Stomach smooth muscle (tissue), 2 donors: ENCODE data around the gene DOCK9.

Experiments
- H3K27ac ChIP-seq: one replicate; pipeline ENCODE4 v1.7.0; 2013; ENCODE audit warnings: mild to moderate bottlenecking, low read length, inconsistent platforms
- H3K27me3 ChIP-seq, 2 donors: one replicate each; pipeline ENCODE4 v1.7.0; 2013; ENCODE audit warnings: low read length in 2 of 2; ENCODE audit not compliant: insufficient read depth in 2 of 2, control insufficient read depth in 1 of 2
- H3K36me3 ChIP-seq, 2 donors: one replicate each; pipeline ENCODE4 v1.7.0; 2013; ENCODE audit warnings: low read length in 2 of 2; ENCODE audit not compliant: control insufficient read depth in 2 of 2, insufficient read depth in 2 of 2
- H3K4me1 ChIP-seq: one replicate; pipeline ENCODE4 v1.7.0; 2013; ENCODE audit warnings: low read length; ENCODE audit not compliant: control insufficient read depth, insufficient read depth
- H3K4me3 ChIP-seq, 2 donors: one replicate each; pipeline ENCODE4 v1.7.0; 2013; ENCODE audit warnings: low read length in 2 of 2
- H3K9ac ChIP-seq, 2 donors: one replicate each; pipeline ENCODE4 v1.7.0; 2013; ENCODE audit warnings: low read length in 2 of 2, mild to moderate bottlenecking in 1 of 2
- H3K9me3 ChIP-seq, 2 donors: one replicate each; pipeline ENCODE4 v1.7.0; 2013; ENCODE audit warnings: low read length in 2 of 2; ENCODE audit not compliant: control insufficient read depth in 2 of 2
- donor health status: healthy.
- donor health status: Pancreatic carcinoma.

Gene DOCK9

DNA sequence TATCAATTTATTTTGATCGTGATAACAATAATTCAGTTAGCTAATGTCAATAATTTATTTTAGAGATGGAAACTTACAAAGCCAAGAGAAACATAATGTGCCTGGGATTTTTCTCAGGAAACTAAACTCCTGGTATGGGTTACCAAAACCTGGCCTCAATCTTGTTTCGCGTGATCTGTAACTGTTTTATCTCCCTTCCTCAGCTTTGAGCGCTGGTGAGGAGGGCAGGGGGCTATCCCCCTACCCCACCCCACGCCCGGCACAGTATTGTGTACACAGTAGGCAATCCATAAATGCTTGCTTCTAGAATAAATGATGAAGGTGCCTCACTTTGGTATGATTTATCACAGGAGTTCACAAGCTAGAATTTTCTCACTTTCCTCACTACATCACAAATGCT lies 7.7 kb upstream of the DOCK9 start:
- H3K27ac ChIP-seq = no peak overlapping the region
- no peaks in the 10 kb centered on the region for H3K27me3 ChIP-seq
- no peaks in the 10 kb centered on the region for H3K9me3 ChIP-seq
- H3K9ac ChIP-seq = no peak overlapping the region
- H3K4me1 ChIP-seq = peaks cover 13% of the 10 kb centered on the region
- no peaks in the 10 kb centered on the region for H3K36me3 ChIP-seq
- H3K4me3 ChIP-seq = no peak overlapping the region

DNA sequence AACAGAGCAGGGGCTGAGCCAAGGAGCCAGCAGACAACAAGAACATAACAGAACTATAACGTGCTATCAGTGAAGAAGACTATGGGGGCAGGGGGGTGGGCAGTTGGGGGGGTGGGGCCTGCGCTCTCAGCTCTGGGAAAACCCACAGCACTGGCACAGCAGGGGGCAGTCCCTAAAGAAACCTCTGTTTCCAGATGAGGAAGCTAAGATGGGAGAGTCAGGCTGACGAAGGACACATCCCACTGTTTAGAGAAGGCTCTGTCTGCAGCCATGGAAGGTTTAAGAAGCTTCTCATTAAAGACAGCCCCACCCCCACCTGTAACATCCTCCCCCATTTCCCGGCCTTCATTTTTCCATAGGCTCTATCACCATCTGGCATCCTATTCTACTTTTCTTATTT lies 7.1 kb upstream of the DOCK9 start:
- Histone ChIP-seq H3K4me1 (peaks cover 19% of the 10 kb centered on the region), H3K36me3 (no peaks in the 10 kb centered on the region), H3K27ac (no peak overlapping the region), H3K27me3 (no peaks in the 10 kb centered on the region), H3K9ac (no peak overlapping the region), H3K4me3 (no peak overlapping the region), H3K9me3 (no peaks in the 10 kb centered on the region)

DNA sequence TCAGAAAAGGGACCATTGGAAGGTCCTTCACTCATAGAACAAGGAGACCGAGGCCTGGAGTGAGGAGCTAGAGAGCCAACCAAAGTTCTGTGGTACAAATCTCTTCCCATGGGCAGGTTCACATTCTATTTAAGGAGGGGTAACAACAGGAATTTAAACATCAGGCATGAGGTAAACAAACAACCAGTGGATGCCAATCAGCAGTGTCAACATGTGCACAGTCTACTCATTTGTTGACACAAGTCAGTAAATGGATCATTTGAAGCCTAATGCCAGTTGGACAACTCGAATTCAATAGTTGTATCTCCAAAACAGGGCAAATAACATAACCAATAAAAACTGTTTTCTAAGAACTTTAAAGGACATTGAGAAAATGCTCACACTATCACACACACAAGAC lies 6.3 kb upstream of the DOCK9 start:
- peaks cover 21% of the 10 kb centered on the region for H3K4me1 ChIP-seq
- no peak overlapping the region for H3K9ac ChIP-seq
- H3K27ac ChIP-seq = no peak overlapping the region
- no peaks in the 10 kb centered on the region for H3K36me3 ChIP-seq
- no peaks in the 10 kb centered on the region for H3K27me3 ChIP-seq
- no peaks in the 10 kb centered on the region for H3K9me3 ChIP-seq
- no peak overlapping the region for H3K4me3 ChIP-seq

DNA sequence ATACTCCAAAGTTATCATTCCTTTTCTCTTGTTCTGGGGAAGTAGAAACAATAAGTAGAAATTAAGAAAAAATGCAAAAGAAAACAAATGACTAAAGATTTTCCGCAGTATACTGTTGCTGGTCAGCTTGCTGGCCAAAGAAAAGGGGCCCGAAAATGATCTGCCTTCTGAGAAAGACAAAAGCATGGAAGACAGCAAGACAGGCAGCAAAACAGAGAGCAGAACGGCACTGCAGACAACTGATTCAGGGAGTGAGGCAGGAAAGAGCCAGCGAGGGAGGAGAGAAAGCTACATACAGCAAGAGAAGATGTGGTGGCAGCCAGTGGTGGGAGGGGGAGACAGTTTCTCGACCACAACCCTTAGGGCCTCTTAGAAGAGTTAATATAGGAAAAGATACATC lies 5.3 kb upstream of the DOCK9 start:
- Histone ChIP-seq H3K36me3 (no peaks in the 10 kb centered on the region), H3K27me3 (no peaks in the 10 kb centered on the region), H3K9me3 (no peaks in the 10 kb centered on the region), H3K27ac (no peak overlapping the region), H3K9ac (no peak overlapping the region), H3K4me3 (no peak overlapping the region), H3K4me1 (peaks cover 19% of the 10 kb centered on the region)

DNA sequence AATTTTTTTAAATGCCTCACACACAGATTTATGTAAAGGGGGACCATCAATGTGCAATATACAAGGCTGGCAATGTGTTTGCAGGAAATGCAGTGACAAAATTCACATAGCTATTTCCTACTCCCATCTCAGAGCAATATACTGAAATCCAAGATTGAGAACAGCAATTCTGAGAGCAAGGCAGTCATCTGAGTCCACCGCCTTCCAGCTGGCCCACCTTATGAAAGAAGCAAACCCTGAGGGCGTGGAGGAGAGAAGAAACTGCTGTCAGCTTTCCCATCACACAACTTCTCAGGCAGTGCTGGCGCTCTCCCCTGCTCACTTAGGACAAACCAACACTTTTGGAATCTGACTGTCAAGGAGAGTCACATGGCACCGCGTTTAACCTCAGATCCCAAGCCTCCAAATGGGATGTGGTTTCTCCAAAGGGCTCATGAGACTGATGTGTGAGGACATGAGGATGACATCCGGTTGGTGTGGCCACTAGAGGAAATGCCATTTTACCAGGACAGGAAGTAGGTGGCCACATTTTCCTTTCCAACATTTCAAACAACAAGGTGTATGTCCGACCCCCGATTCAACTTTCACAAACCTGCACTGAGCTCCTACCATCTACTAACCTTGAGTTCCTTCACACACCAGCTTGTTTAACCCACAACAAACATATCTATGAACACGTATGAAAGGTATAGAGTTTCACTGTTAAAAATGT lies 3.7 kb upstream of the DOCK9 start:
- H3K4me1 ChIP-seq = peaks cover 20% of the 10 kb centered on the region
- H3K9me3 ChIP-seq = no peaks in the 10 kb centered on the region
- no peaks in the 10 kb centered on the region for H3K36me3 ChIP-seq
- H3K9ac ChIP-seq = no peak overlapping the region
- no peaks in the 10 kb centered on the region for H3K27me3 ChIP-seq
- H3K27ac ChIP-seq = no peak overlapping the region
- no peak overlapping the region for H3K4me3 ChIP-seq

DNA sequence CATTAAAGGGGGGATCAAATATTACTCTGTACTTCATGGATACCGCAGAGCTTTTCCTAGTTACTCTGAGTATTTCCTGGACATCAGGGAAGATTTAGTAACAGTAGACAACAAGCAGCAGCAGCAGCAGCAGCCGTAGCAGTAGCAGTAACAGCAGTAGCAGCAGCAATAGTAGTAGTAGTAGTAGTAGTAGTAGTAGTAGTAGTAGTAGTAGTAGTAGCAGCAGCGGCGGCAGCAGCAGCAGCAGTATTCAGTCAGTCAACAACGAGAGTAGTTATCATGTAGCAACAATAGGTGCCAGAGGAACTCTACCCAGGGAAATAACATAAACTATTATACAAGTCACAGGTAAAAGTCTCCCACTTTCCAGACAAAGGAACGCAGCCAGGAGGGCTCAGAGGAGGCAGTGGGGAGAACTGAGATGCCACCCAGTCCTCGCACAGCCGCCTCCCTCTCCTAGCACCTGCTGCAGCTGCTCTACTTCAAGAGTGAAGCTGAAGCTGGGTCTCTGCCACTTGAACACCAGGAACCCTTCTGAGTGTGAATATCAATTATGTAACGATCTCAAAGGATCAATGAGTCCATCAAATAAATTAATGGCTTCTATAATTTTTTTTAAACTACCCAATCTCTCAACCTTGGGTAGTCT lies 1.3 kb upstream of the DOCK9 start:
- H3K27ac ChIP-seq = no peak overlapping the region
- no peak overlapping the region for H3K4me3 ChIP-seq
- H3K27me3 ChIP-seq = no peaks in the 10 kb centered on the region
- peaks cover 19% of the 10 kb centered on the region for H3K4me1 ChIP-seq
- H3K9ac ChIP-seq = no peak overlapping the region
- no peaks in the 10 kb centered on the region for H3K36me3 ChIP-seq
- H3K9me3 ChIP-seq = no peaks in the 10 kb centered on the region

DNA sequence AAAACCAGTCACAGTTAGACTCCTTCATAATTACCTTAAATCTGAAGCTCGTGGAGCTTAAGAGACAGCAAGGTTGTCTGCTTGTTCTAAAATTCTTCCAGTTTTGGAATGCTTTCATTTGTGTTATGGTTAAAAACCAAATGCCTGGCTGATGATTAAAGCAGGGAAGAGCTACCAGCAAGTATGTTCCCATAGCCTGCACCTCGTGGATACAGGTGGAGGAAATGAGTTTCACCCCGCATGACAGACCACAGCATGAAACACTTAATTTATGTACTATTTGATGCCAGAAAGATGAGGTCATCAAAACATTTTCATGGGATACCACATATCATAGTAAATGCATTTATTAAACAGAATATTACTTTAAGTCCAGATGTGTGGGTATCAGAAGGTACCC lies 416 bp upstream of the DOCK9 start:
- Histone ChIP-seq H3K4me3 (peak overlapping the region; percentile 16 to 79), H3K9ac (peak overlapping the region in 1 of 2 donors; percentile 48), H3K27me3 (no peaks in the 10 kb centered on the region), H3K4me1 (peaks cover 19% of the 10 kb centered on the region), H3K27ac (peak overlapping the region; percentile 20), H3K9me3 (no peaks in the 10 kb centered on the region), H3K36me3 (no peaks in the 10 kb centered on the region)

DNA sequence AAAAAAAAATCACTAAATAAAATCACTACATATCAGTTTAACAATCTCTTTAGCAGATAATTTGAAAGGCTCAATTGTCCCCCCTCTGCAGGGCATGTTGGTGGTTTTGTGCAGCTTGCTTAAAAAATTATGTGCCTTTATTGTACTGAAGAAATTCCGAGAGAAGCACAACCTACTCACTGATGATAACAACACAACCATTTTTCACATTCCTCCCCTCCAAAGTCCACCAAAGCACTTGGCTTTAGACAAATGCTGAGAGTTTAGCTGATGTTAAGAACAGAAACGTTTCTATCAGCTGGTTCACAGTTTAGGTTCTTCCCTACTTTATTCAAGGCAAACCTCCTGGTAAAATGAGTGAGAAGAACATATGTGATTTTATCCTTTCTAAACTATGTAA lies 923 bp downstream of the DOCK9 start:
- H3K4me1 ChIP-seq = peaks cover 25% of the 10 kb centered on the region
- no peaks in the 10 kb centered on the region for H3K27me3 ChIP-seq
- H3K4me3 ChIP-seq = peak overlapping the region; percentile 38 to 79
- no peaks in the 10 kb centered on the region for H3K9me3 ChIP-seq
- no peaks in the 10 kb centered on the region for H3K36me3 ChIP-seq
- no peak overlapping the region for H3K9ac ChIP-seq
- H3K27ac ChIP-seq = no peak overlapping the region

DNA sequence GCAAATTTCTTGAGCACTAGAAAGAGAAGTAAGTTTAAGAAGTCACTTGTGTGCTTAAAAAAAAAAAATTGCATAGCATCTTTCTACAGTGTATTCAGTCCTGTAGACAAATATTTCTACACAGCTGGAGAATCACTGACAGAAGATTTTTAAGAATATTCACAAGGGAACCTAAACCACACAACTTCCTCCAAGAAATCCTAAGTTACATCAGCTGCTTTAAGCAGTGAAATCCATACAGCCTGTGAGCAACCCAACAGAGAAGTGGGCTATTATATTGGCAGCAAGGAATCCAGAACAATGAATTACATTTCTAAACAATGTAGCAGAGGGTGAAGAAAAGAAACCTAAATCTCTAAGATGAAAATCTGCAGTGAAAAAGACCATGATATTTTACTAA lies 1.5 kb downstream of the DOCK9 start:
- H3K27ac ChIP-seq = peak overlapping the region; percentile 32
- no peak overlapping the region for H3K9ac ChIP-seq
- no peak overlapping the region for H3K4me3 ChIP-seq
- H3K4me1 ChIP-seq = peaks cover 26% of the 10 kb centered on the region
- H3K36me3 ChIP-seq = no peaks in the 10 kb centered on the region
- no peaks in the 10 kb centered on the region for H3K9me3 ChIP-seq
- no peaks in the 10 kb centered on the region for H3K27me3 ChIP-seq

DNA sequence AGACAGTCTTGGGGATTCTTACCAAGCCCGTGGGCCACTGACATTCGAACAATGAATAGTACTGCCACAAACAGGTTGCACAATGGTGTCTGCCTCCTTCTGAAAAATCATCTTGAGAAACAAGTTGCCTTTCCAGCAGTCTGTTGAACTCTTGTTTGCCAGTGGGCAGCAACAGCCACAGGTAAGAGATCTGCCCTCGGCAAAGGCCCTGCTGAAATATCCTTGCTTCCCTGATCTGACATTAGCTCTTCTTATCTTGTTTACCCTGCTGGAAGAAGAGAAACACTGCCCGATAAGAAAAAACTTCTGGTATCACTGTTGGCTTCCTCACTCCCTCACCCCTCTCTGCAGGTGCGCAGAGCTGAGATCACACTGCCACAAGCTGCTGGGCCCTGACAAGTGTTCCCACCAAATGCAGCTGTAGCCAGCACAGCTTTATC lies 2.0 kb downstream of the DOCK9 start:
- no peaks in the 10 kb centered on the region for H3K36me3 ChIP-seq
- peak overlapping the region; percentile 32 for H3K27ac ChIP-seq
- H3K27me3 ChIP-seq = no peaks in the 10 kb centered on the region
- no peaks in the 10 kb centered on the region for H3K9me3 ChIP-seq
- peak overlapping the region in 1 of 2 donors; percentile 24 for H3K4me3 ChIP-seq
- H3K9ac ChIP-seq = peak overlapping the region in 1 of 2 donors; percentile 7
- H3K4me1 ChIP-seq = peaks cover 30% of the 10 kb centered on the region

DNA sequence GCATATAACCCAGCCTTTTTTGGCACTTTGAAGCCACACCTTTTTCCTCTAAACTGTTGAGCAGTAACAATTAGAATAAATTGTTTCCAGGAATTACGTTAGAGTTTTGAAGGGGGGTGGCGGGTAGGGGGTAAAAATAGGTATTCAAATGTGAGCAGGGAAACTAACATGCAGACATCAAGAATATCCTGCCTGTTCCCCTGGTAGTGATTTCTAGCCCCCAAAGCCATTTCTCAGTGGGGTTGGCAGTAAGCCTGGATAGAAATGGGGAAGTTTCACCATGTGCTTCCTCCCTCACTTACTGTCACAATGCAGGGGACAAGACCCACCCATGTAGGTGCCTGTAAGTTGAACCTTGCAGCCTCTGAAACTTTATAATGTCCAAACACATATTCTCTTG lies 3.8 kb downstream of the DOCK9 start:
- H3K27me3 ChIP-seq = no peaks in the 10 kb centered on the region
- no peaks in the 10 kb centered on the region for H3K9me3 ChIP-seq
- H3K36me3 ChIP-seq = no peaks in the 10 kb centered on the region
- H3K4me3 ChIP-seq = no peak overlapping the region
- peak overlapping the region; percentile 7 for H3K27ac ChIP-seq
- no peak overlapping the region for H3K9ac ChIP-seq
- peaks cover 39% of the 10 kb centered on the region for H3K4me1 ChIP-seq
